ENCODE results near the gene RPA4.
"Not testable (repeated sequence)": the region's sequence is repeated elsewhere in the genome, so short reads cannot be mapped to it uniquely, and the experiment has no call there.

The RPA4 gene

GRCh38 chrX:96883608-96884007 is at the start of gene RPA4:
Gene RPA4, plus strand, starts transcription at chrX:96883908. Its CDS starts 403 bp downstream, at chrX:96884311.
- DNase-seq = no peak

DNA sequence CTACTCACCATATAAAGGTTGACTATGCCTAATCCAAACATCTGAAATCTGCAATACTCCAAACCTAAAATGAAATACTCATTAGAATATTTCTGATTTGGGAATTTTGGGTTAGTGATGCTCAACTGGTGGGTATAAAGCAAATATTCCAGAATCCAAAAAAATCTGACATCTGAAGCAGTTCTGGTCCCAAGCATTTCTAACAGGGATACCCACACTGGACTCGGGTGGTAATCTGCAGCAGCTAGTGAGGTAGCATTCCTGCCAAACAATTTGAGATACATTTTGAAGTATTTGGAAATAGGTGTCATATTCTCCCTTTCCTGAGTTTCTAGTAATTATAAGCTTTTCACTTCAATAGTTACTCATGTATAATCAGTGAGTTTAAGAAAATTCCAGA is 49.6 kb upstream of the RPA4 start:
- DNase-seq = no peak

DNA sequence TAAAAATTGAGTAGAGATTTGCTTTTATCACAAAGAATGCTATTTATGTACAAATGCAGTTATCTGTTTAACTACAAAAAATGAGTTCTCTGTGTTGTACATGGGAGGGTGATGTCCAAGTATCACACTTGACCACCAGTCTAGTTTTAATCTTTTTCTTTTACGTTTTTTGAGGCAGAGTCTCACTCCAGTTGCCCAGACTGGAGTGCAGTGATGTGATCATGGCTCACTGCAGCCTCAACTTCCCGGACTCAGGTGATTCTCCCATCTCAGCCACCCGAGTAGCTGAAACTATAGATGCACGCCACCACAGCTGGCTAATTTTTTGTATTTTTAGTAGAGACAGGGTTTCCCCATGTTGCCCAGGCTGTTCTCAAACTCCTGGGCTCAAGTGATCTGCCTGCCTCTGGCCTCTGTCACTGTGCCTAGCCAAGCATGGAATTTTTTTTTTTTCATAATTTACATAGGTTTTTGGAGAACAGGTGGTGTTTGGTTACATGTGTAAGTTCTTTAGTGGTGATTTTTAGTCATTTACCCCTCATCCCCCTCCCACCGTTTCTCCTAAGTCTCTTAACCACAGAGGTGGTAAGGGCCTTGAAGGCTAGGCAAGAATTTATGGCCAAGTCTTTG is 47.9 kb upstream of the RPA4 start:
- DNase-seq = no peak

DNA sequence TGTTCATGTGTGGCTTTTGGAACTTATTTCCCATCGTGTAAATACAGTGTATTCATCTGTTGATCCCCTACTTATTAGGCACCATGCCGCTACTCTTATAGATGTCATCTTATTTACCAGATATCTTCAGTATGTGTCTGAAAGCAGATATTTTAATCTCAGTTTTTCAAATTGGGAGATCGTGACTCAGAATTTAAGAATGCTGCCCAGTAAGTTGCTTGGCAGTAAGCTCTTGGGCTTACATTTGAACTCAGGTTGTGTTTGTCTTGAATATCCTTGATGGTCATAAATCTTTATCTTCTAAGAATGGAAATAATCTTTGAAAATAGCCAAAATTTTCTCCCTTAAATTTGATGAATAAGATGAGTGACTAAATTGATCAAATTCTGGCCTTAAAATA is 45.9 kb upstream of the RPA4 start:
- DNase-seq = no peak

DNA sequence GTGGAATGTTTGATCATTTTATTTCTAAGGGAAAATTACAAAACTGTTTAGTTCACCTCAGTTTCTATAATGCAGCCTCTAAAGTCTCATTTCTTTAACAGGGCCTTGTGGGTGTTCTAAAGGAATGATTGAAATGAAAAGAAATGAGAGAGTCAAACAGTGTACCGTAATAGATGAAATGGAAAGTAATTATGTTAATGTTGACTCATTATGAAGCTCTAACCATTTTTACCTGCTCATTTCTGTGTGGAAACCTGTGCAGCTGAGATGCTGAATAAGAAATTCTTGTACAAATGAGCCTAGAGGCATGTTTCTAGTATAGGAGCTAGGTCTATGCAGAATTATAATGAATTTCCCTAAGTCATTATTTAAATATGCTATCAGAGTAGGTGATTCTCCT is 45.2 kb upstream of the RPA4 start:
- no peak for DNase-seq

- DNase-seq = no peak
These were observed 42.4 kb upstream of the RPA4 start for GRCh38 chrX:96841325-96841724.

- not testable (repeated sequence) for DNase-seq
These were observed 41.8 kb upstream of the RPA4 start for GRCh38 chrX:96841866-96842265.

DNA sequence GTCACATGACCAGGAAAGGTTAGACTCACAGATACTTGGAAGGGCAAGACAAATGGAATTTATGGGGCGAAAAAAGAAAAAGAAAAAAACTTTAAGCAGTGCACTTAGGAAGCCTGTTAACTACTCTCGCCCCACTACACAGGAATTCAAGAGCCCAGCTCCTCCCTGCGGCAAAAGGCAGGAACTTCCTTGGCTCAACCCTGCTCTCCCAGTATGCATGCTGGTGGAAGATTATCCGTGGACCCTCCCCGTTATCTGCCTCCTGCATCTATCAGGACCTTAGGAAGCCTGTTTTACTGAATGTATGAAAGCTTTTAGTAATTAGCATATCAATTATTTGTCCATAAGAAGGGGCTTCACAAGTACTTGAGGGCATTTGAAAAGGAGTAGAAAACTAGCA is 40.1 kb upstream of the RPA4 start:
- DNase-seq = no peak

GRCh38 chrX:96846841-96847240 is 36.9 kb upstream of the RPA4 start:
- DNase-seq = no peak

DNA sequence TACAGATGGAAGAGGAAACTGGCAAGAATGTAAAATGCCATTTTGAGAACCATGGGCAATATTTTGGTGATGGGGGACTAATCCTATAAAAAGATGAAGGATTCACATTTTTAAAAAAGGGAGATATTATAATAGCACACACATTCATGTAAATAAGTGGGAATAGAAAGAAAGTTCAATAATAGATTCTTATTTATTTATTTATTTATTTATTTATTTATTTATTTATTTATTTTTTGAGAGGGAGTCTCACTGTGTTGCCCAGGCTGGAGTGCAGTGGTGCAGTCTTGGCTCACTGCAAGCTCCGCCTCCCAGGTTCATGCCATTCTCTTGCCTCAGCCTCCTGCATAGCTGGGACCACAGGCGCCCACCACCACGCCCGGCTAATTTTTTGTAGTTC is 24.3 kb upstream of the RPA4 start:
- not testable (repeated sequence) for DNase-seq

DNA sequence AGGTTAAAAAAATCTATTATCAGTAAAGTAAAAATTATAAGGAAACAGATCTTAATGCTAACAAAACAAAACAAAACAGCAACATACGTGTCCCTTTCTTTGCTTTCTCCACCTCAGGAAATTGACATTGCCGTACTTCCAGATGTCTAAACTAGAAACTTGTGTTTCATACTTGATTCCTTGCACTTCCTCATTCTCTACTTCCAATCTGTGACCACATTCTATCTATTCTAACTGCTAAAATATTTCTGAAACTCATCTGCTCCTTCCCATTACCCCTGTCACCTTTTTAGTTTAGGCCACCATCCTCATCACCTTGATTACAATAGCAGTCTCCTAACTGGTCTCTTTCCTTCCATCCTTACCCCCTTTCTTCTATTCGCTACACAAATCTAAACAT is 22.5 kb upstream of the RPA4 start:
- no peak for DNase-seq

DNA sequence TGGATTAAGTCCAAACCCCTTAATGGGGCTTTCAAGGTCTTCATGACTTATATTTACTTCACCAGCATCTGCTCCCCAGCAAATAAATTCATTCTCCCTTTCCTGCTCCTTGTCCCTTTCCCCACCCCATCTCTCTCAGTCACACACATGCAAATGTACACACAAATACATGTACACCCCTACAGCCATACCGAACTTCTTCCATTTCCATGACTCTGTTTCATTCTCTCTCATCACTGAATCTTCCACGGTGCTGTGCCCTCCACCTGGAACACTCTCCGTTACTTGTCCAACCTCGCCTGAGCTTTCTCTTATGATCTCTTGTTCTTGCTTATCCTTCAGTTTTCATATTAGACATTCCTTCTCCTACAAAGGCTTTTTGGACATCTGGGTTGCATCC is 22.0 kb upstream of the RPA4 start:
- DNase-seq = no peak

GRCh38 chrX:96884027-96884426 is 319 bp downstream of the RPA4 start:
- no peak for DNase-seq

- no peak for DNase-seq
These were observed 6.0 kb downstream of the RPA4 start for GRCh38 chrX:96889726-96890125.

GRCh38 chrX:96906741-96907140 is 23.0 kb downstream of the RPA4 start:
- no peak for DNase-seq

GRCh38 chrX:96907516-96908272 is 24.0 kb downstream of the RPA4 start:
- no peak for DNase-seq

DNA sequence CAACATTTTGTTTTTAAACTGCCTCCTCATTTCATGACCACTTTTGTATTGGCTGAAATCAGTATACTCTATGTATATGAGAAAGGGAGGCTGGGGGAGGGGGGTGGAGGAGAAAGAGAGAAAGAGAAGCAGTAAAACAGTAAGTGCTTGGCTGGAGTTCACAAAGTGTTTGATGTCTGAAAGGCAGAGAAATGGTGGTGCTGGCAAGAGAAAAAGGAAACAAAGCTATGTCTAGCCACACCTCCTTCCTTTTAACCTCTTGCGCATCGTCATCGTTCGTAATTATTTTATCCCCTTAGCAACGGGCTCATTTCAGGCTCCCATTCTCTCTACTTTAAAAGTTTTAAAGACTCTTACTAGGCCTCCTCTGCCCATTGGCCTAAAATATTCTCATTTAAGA is 25.6 kb downstream of the RPA4 start:
- no peak for DNase-seq

DNA sequence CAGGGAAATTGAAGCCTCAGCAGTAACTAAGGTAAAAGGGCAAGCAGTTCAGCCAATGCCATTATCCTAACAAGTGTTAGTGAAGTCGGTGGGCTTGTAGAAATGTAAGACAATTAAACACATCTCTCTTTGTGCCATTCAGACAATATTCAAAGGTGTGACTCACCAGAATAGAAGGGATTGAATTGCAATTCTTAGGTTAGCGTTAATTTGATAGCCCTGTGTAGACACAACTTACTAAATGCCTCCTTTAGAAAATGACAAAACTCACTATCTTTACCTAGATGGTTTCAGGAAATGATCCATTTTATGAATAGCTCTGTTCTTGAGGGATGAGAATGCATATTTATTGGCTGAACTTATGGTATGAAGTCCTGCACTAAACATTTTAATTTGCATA is 35.2 kb downstream of the RPA4 start:
- DNase-seq = no peak

DNA sequence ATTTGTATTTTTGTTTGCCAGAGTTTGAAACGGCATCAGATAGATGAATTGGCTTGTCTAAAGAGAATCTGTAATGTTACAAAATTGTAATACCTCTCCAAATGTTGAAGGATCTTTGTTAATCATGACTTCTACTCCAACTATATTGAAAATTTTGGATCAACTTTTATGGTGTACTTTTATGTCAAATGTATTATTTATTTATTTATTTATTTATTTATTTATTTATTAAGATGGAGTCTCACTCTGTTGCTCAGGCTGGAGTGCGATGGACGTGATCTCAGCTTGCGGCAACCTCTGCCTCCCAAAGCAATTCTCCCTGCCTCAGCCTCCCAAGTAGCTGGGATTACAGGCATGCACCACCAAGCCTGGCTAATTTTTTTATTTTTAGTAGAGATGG is 36.0 kb downstream of the RPA4 start:
- DNase-seq = no peak

- DNase-seq = no peak
These were observed 40.9 kb downstream of the RPA4 start for GRCh38 chrX:96924581-96924980.

GRCh38 chrX:96929036-96929435 is 45.3 kb downstream of the RPA4 start:
- DNase-seq = no peak
